Panc1 (cell line): Measurements from ENCODE around the gene ARHGEF10L. TPM values are rescaled to one million over a fixed set of nuclear protein-coding genes. Genes with fewer than 3 reads are reported as not detected.

Experiments
- ATAC-seq: fragments of 200-7000 bp; cut with Tn5 transposase; 2 replicates; pipeline ENCODE4 v1.9.1; 2020; ENCODE audit warnings: mild to moderate bottlenecking, moderate library complexity
- BruUV-seq: library from RNA; stranded (reverse); fragments of 400-500 nt; replicated peaks from 2 replicates; lab custom pipeline; 2021; lab: Mats Ljungman, UMichigan
- CTCF ChIA-PET: fragments of 300-600 bp; sonication (Branson Sonifier 250); formaldehyde crosslinking; loops from one replicate; lab custom pipeline; 2022; ENCODE audit warnings: antibody characterized with exemption; lab: Charles Lee
- POLR2A ChIA-PET: fragments of 300-600 bp; sonication (Branson Sonifier 250); formaldehyde crosslinking; loops from one replicate; lab custom pipeline; 2022; ENCODE audit warnings: antibody characterized with exemption; lab: Charles Lee
- DNase-seq: peaks from one replicate; pipeline ENCODE4 v3.0.0-alpha.2; 2010; ENCODE audit warnings: low read depth, low spot score
- H3K27ac ChIP-seq: 2 replicates; pipeline ENCODE4 v1.5.1; 2011; ENCODE audit warnings: mild to moderate bottlenecking, low read length, inconsistent platforms
- H3K27me3 ChIP-seq: fragments of 200-500 bp; sonication (Bioruptor generic); 2 replicates; pipeline ENCODE4 v1.6.0; 2014; ENCODE audit warnings: low read length, inconsistent platforms; ENCODE audit not compliant: control insufficient read depth, insufficient read depth
- H3K36me3 ChIP-seq: fragments of 200-500 bp; sonication (Bioruptor generic); 2 replicates; pipeline ENCODE4 v1.5.1; 2014; ENCODE audit warnings: inconsistent platforms, mild to moderate bottlenecking, low read length, moderate library complexity; ENCODE audit not compliant: control insufficient read depth, insufficient read depth
- H3K4me1 ChIP-seq: 2 replicates; pipeline ENCODE4 v1.5.1; 2011; ENCODE audit warnings: inconsistent platforms, mild to moderate bottlenecking, low read length, moderate library complexity; ENCODE audit not compliant: control insufficient read depth, insufficient read depth
- H3K4me3 ChIP-seq, 2 experiments: 2 replicates each; pipeline ENCODE4 v1.5.1; 2011 to 2012; ENCODE audit warnings: low read depth in 2 of 2, low read length in 2 of 2, mild to moderate bottlenecking in 2 of 2, inconsistent platforms in 1 of 2, moderate library complexity in 1 of 2
- H3K9me3 ChIP-seq: fragments of 200-500 bp; sonication (Bioruptor generic); 2 replicates; pipeline ENCODE4 v1.5.1; 2014; ENCODE audit warnings: low read depth, mild to moderate bottlenecking, inconsistent platforms, low read length, moderate library complexity; ENCODE audit not compliant: control insufficient read depth, insufficient read depth
- POLR2AphosphoS5 ChIP-seq: IDR thresholded peaks from 2 replicates; pipeline ENCODE4 v1.6.1; 2012; ENCODE audit warnings: mild to moderate bottlenecking, low read depth, low read length, moderate library complexity
- SIN3A ChIP-seq: IDR thresholded peaks from 2 replicates; pipeline ENCODE4 v1.6.1; 2012; ENCODE audit warnings: low read depth, mild to moderate bottlenecking, low read length, moderate library complexity, borderline replicate concordance; ENCODE audit not compliant: insufficient read depth
- TCF7L2 ChIP-seq: IDR thresholded peaks from 2 replicates; pipeline ENCODE4 v1.6.1; 2011; ENCODE audit warnings: mild to moderate bottlenecking, low read depth, low read length, inconsistent platforms
- in situ Hi-C: cut with HindIII; loops from 2 replicates; pipeline ENCODE4 v1.10.0; 2016; ENCODE audit warnings: low sequenced_read_pairs, low pct_unique_long_range_greater_than_20kb
- intact Hi-C: fragments of 100-400 bp; cut with micrococcal nuclease; formaldehyde crosslinking; loops from one replicate; pipeline ENCODE4 v1.10.0; 2022; ENCODE audit not compliant: unreplicated experiment
- total RNA-seq: library from RNA; stranded (reverse); gene quantifications from one replicate; pipeline ENCODE4 v1.2.1, GENCODE V29; 2021; ENCODE audit not compliant: unreplicated experiment
- TF ChIP-seq, protein P1 (sequence below), 2 experiments: IDR thresholded peaks; 2 replicates each; pipeline ENCODE4 v1.6.1; 2011 to 2012; ENCODE audit warnings: low read depth in 2 of 2, control low read depth in 1 of 2, low read length in 1 of 2, mild to moderate bottlenecking in 1 of 2, moderate library complexity in 1 of 2; ENCODE audit not compliant: insufficient read depth in 1 of 2
- TF ChIP-seq, protein P2 (sequence below): fragments of 450-650 bp; IDR thresholded peaks from 2 replicates; pipeline ENCODE4 v1.5.1; 2017; ENCODE audit warnings: mild to moderate bottlenecking

ARHGEF10L gene
- total RNA-seq, 1 experiment from 2014 or later: 5.9 TPM

GRCh38 chr1:17565461-17566252 is 26.2 kb downstream of the ARHGEF10L start:
- H3K27me3 ChIP-seq: no peaks in the 10 kb centered on the region
- intact Hi-C loops: no loop called here
- peaks cover 3% of the 10 kb centered on the region; the same call in 1 of the 2 replicates for H3K4me1 ChIP-seq
- POLR2A ChIA-PET: no interaction called here
- DNase-seq (no peak), ATAC-seq (no peak)
- no peaks in the 10 kb centered on the region for H3K9me3 ChIP-seq
- no peak overlapping the region for H3K4me3 ChIP-seq
- H3K27ac ChIP-seq: no peak overlapping the region
- CTCF ChIA-PET: no interaction called here
- TF ChIP-seq, protein P1, sequence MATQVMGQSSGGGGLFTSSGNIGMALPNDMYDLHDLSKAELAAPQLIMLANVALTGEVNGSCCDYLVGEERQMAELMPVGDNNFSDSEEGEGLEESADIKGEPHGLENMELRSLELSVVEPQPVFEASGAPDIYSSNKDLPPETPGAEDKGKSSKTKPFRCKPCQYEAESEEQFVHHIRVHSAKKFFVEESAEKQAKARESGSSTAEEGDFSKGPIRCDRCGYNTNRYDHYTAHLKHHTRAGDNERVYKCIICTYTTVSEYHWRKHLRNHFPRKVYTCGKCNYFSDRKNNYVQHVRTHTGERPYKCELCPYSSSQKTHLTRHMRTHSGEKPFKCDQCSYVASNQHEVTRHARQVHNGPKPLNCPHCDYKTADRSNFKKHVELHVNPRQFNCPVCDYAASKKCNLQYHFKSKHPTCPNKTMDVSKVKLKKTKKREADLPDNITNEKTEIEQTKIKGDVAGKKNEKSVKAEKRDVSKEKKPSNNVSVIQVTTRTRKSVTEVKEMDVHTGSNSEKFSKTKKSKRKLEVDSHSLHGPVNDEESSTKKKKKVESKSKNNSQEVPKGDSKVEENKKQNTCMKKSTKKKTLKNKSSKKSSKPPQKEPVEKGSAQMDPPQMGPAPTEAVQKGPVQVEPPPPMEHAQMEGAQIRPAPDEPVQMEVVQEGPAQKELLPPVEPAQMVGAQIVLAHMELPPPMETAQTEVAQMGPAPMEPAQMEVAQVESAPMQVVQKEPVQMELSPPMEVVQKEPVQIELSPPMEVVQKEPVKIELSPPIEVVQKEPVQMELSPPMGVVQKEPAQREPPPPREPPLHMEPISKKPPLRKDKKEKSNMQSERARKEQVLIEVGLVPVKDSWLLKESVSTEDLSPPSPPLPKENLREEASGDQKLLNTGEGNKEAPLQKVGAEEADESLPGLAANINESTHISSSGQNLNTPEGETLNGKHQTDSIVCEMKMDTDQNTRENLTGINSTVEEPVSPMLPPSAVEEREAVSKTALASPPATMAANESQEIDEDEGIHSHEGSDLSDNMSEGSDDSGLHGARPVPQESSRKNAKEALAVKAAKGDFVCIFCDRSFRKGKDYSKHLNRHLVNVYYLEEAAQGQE (IDR thresholded peaks at IDR 0.05; ENCODE audit: insufficient read depth in 1 of 2, low read depth in 2 of 2, low read length in 1 of 2): no peak
- TF ChIP-seq SIN3A (no peak), POLR2AphosphoS5 (no peak), TCF7L2 (no peak)
- TF ChIP-seq, protein P2, sequence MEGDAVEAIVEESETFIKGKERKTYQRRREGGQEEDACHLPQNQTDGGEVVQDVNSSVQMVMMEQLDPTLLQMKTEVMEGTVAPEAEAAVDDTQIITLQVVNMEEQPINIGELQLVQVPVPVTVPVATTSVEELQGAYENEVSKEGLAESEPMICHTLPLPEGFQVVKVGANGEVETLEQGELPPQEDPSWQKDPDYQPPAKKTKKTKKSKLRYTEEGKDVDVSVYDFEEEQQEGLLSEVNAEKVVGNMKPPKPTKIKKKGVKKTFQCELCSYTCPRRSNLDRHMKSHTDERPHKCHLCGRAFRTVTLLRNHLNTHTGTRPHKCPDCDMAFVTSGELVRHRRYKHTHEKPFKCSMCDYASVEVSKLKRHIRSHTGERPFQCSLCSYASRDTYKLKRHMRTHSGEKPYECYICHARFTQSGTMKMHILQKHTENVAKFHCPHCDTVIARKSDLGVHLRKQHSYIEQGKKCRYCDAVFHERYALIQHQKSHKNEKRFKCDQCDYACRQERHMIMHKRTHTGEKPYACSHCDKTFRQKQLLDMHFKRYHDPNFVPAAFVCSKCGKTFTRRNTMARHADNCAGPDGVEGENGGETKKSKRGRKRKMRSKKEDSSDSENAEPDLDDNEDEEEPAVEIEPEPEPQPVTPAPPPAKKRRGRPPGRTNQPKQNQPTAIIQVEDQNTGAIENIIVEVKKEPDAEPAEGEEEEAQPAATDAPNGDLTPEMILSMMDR: no peak
- in situ Hi-C loops: no loop called here
- H3K36me3 ChIP-seq: no peaks in the 10 kb centered on the region
- no TSS peak for BruUV-seq

- intact Hi-C loops: no loop called here
- in situ Hi-C loops: no loop called here
- CTCF ChIA-PET: no interaction called here
These were observed 26.9 kb downstream of the ARHGEF10L start for GRCh38 chr1:17566417-17566816.

More at GRCh38 chr1:17566417-17566816, 26.9 kb downstream of the ARHGEF10L start:
- Histone ChIP-seq H3K27ac (no peak overlapping the region), H3K9me3 (no peaks in the 10 kb centered on the region), H3K4me3 (no peak overlapping the region), H3K27me3 (no peaks in the 10 kb centered on the region), H3K36me3 (no peaks in the 10 kb centered on the region), H3K4me1 (peaks cover 3% of the 10 kb centered on the region; the same call in 1 of the 2 replicates)
- no peak for DNase-seq
- BruUV-seq: no TSS peak
- POLR2A ChIA-PET: no interaction called here
- ATAC-seq: no peak
- TF ChIP-seq, protein P1 (IDR thresholded peaks at IDR 0.05; ENCODE audit: insufficient read depth in 1 of 2, low read depth in 2 of 2, low read length in 1 of 2): no peak
- no peak for TF ChIP-seq POLR2AphosphoS5
- no peak for TF ChIP-seq TCF7L2
- no peak for TF ChIP-seq SIN3A
- TF ChIP-seq, protein P2: no peak
